Kidney (tissue), 14 donors: ENCODE data around the gene GTF2H4. TPM values are rescaled to one million over a fixed set of nuclear protein-coding genes. Genes with fewer than 3 reads are reported as not detected.
"Not testable (repeated sequence)": the region's sequence is repeated elsewhere in the genome, so short reads cannot be mapped to it uniquely, and the experiment has no call there.

Experiments used
- DNase-seq, 5 donors: peaks; one replicate each; pipeline ENCODE4 v3.0.0-alpha.2; 2013 to 2020
- FAIRE-seq: peaks from 2 replicates; lab custom pipeline; 2012; peaks lifted over from hg19 to GRCh38; lab: Jason Lieb, UNC
- H3K27ac ChIP-seq, 2 donors: one replicate each; pipeline ENCODE4 v1.7.0; 2013; ENCODE audit warnings: low read depth in 2 of 2, low read length in 2 of 2, inconsistent platforms in 1 of 2
- H3K27me3 ChIP-seq: one replicate; pipeline ENCODE4 v1.7.1; 2013; ENCODE audit warnings: low read length, inconsistent platforms; ENCODE audit not compliant: control insufficient read depth, insufficient read depth
- H3K36me3 ChIP-seq, 3 donors: one replicate each; pipeline versions ENCODE4 v1.7.0 to v1.7.1; 2013; ENCODE audit warnings: low read length in 3 of 3, control low read depth in 1 of 3, inconsistent platforms in 1 of 3; ENCODE audit not compliant: insufficient read depth in 3 of 3, control insufficient read depth in 2 of 3
- H3K4me1 ChIP-seq, 3 donors: one replicate each; pipeline versions ENCODE4 v1.7.0 to v1.7.1; 2013; ENCODE audit warnings: low read length in 3 of 3, inconsistent platforms in 1 of 3, low read depth in 1 of 3; ENCODE audit not compliant: control insufficient read depth in 2 of 3, insufficient read depth in 2 of 3
- H3K4me3 ChIP-seq, 3 donors: one replicate each; pipeline versions ENCODE4 v1.7.0 to v1.8.1; 2013; ENCODE audit warnings: low read length in 3 of 3, control low read depth in 1 of 3, inconsistent platforms in 1 of 3
- H3K9ac ChIP-seq, 3 donors: one replicate each; pipeline versions ENCODE4 v1.7.0 to v1.7.1; 2013; ENCODE audit warnings: low read length in 3 of 3, control low read depth in 1 of 3, inconsistent platforms in 1 of 3
- H3K9me3 ChIP-seq, 3 donors: one replicate each; pipeline versions ENCODE4 v1.7.0 to v1.7.1; 2013; ENCODE audit warnings: low read length in 3 of 3, control low read depth in 1 of 3, inconsistent platforms in 1 of 3; ENCODE audit not compliant: control insufficient read depth in 2 of 3, insufficient read depth in 1 of 3
- CTCF ChIP-seq: IDR thresholded peaks from 3 replicates; pipeline ENCODE4 v1.5.1; 2012; ENCODE audit warnings: mild to moderate bottlenecking, moderate library complexity, borderline replicate concordance; ENCODE audit not compliant: insufficient read depth; ENCODE audit errors: extremely low read depth
- intact Hi-C: fragments of 100-400 bp; cut with DNase I; formaldehyde crosslinking; loops from one replicate; pipeline ENCODE4 v1.11.1; 2022
- polyA plus RNA-seq: library from polyadenylated mRNA; stranded (reverse); fragments of 350-450 nt; fragmentation: Illumina TruSeq; extraction: RNeasy Lipid Tissue Mini Kit (QIAGEN cat#74804); gene quantifications from one replicate; pipeline ENCODE4 v1.2.3, GENCODE V29; 2014; ENCODE audit warnings: low read depth, low replicate concordance; ENCODE audit not compliant: insufficient read depth
- total RNA-seq: library from RNA; stranded (reverse); fragmentation: NEBNext Ultra II Directional; extraction: Animal tissue kit (Norgen Biotek cat#: 25700); gene quantifications from one replicate; pipeline ENCODE4 v1.2.1, GENCODE V29; 2021
- donor health status: control.
- donor health status: control.
- donor health status: control.
- donor health status: control.
- donor health status: control.
- donor health status: DM: yes; HTN: yes; CAD: no.
- donor health status: Normal renal cell carcinoma (clear cell type).

Gene GTF2H4
- total and polyA plus RNA-seq, 2 donors from 2014 or later, result 20.9 to 39.3 TPM

- FAIRE-seq (no peak), DNase-seq (peak in 2 of 5 donors; percentile 7 to 24)
- H3K4me3 ChIP-seq, result no peak overlapping the region
- H3K27ac ChIP-seq, result no peak overlapping the region
- no peaks in the 10 kb centered on the region for H3K4me1 ChIP-seq
- H3K9ac ChIP-seq, result no peak overlapping the region
- no peaks in the 10 kb centered on the region for H3K9me3 ChIP-seq
- no peaks in the 10 kb centered on the region for H3K27me3 ChIP-seq
- intact Hi-C loops, result no loop called here
- TF ChIP-seq CTCF, result no peak
- peaks cover 0 to 9% (median 6%) of the 10 kb centered on the region in 3 donors for H3K36me3 ChIP-seq
Measured at GRCh38 chr6:30902709-30903108, 5.3 kb upstream of the GTF2H4 start.

GRCh38 chr6:30903236-30903635 is 4.8 kb upstream of the GTF2H4 start:
- Histone ChIP-seq H3K36me3 (peaks cover 0 to 9% (median 4%) of the 10 kb centered on the region in 3 donors), H3K27me3 (no peaks in the 10 kb centered on the region), H3K4me3 (no peak overlapping the region), H3K9ac (no peak overlapping the region), H3K9me3 (no peaks in the 10 kb centered on the region), H3K27ac (no peak overlapping the region), H3K4me1 (no peaks in the 10 kb centered on the region)
- FAIRE-seq, result no peak
- DNase-seq, result peak in 1 of 5 donors; percentile 15
- intact Hi-C loops, result no loop called here
- TF ChIP-seq CTCF, result no peak

GRCh38 chr6:30907290-30907757 is 683 bp upstream of the GTF2H4 start:
- Histone ChIP-seq H3K27ac (peak overlapping the region in 1 of 2 donors; percentile 53), H3K4me3 (peak overlapping the region; percentile 54 to 96 (median 63)), H3K36me3 (peaks cover 2 to 21% (median 11%) of the 10 kb centered on the region in 3 donors)
- intact Hi-C loops, H3K4me1 ChIP-seq, FAIRE-seq, H3K27me3 ChIP-seq, H3K9ac ChIP-seq, H3K9me3 ChIP-seq: not testable (repeated sequence)
- DNase-seq, result peak in 3 of 5 donors; percentile 42 to 73 (median 66)

GRCh38 chr6:30908700-30909099 is 693 bp downstream of the GTF2H4 start:
- no peak for TF ChIP-seq CTCF
- peak overlapping the region; percentile 94 to 97 (median 96) for H3K4me3 ChIP-seq
- FAIRE-seq (no peak), DNase-seq (no peak)
- no peak overlapping the region for H3K27ac ChIP-seq
- H3K27me3 ChIP-seq, result no peaks in the 10 kb centered on the region
- H3K9me3 ChIP-seq, result no peaks in the 10 kb centered on the region
- H3K36me3 ChIP-seq, result peaks cover 2 to 30% (median 11%) of the 10 kb centered on the region in 3 donors
- intact Hi-C loops, result no loop called here
- H3K4me1 ChIP-seq, result peaks cover 0 to 16% (median 10%) of the 10 kb centered on the region in 3 donors
- H3K9ac ChIP-seq, result peak overlapping the region; percentile 78 to 95 (median 89)

- not testable (repeated sequence) for H3K9me3 ChIP-seq, H3K4me3 ChIP-seq, FAIRE-seq, H3K27me3 ChIP-seq, H3K9ac ChIP-seq, H3K27ac ChIP-seq
- intact Hi-C loops, result loop anchor here (10.0 kb wide), 1 partner anchor 164 kb away; no protein-coding TSS in a partner anchor
- Histone ChIP-seq H3K4me1 (peaks cover 0 to 22% (median 19%) of the 10 kb centered on the region in 3 donors), H3K36me3 (peaks cover 2 to 30% (median 11%) of the 10 kb centered on the region in 3 donors)
- peak in 1 of 5 donors; percentile 78 for DNase-seq
Measured at GRCh38 chr6:30910473-30910872, 2.5 kb downstream of the GTF2H4 start.
